Measurements from ENCODE around the gene PTBP1. TPM values are rescaled to one million over a fixed set of nuclear protein-coding genes. Genes with fewer than 3 reads are reported as not detected.
A peak's percentile ranks its signal among the peaks of the same experiment; 100 is the strongest.

The PTBP1 gene
- total and polyA plus RNA-seq, 2 of the 13 experiments (the other 11 are each of a cell fraction or from before 2014, with no cell fraction given): 195 to 288 TPM

DNA sequence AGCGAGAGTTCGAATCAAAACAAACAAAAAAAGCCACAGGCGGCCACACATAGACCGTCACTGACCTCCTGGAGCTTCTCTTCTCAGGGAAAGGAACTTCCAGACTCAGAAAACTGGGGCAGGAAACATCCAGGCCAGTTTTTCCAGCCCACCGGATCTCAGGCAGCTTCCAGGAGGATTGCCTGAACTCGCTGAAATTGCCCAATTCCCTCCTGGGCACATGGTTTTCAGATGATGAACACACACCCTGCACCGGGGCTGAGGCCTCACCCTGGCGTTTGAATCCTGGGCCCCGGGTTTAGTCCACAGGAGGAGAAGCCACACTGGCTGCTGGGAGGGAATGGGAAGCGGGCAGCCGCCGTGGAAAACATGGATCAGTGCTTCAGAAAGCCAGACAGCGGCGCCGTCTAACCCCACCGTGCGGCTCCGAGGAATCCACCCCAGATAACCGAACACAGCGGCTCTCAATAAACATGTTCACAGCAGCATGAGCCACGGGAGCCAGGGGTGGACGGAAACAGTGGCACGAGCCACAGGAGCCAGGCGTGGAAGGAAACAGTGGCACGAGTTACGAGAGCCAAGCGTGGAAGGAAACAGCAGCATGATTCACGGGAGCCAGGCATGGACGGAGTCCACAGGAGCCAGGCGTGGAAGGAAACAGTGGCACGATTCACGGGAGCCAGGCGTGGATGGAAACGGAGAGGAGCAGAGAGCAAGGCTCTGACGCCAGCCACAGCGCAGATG is 18.2 kb upstream of the PTBP1 start (continued):
- TF ChIP-seq, protein P1, sequence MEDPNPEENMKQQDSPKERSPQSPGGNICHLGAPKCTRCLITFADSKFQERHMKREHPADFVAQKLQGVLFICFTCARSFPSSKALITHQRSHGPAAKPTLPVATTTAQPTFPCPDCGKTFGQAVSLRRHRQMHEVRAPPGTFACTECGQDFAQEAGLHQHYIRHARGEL (CRISPR knock-in tag; IDR thresholded peaks at IDR 0.05): no peak
- TF ChIP-seq ZNF260 (CRISPR knock-in tag; IDR thresholded peaks at IDR 0.05; ENCODE audit: borderline replicate concordance, low read depth) (no peak), ZSCAN25 (CRISPR knock-in tag; IDR thresholded peaks at IDR 0.05) (peak; percentile 60; the same call in 1 of the 2 replicates), KDM5A (IDR thresholded peaks at IDR 0.05; ENCODE audit: borderline replicate concordance, low read length) (no peak), SATB2 (CRISPR knock-in tag; IDR thresholded peaks at IDR 0.05) (peak; percentile 90), MXD4 (CRISPR knock-in tag; IDR thresholded peaks at IDR 0.05) (peak; percentile 90; the same call in 1 of the 2 replicates), TAF1 (CRISPR knock-in tag; IDR thresholded peaks at IDR 0.05) (peak; percentile 51; the same call in 1 of the 2 replicates), ZBTB8A (CRISPR knock-in tag; IDR thresholded peaks at IDR 0.05; ENCODE audit: borderline replicate concordance, low read depth) (no peak), NBN (conservative IDR thresholded peaks at IDR 0.05) (no peak), CHD2 (IDR thresholded peaks at IDR 0.05; ENCODE audit: low read depth, low read length) (no peak), HNF4G (IDR thresholded peaks at IDR 0.05; ENCODE audit: borderline replicate concordance, low read depth, low read length) (no peak; the same call in 1 of the 2 replicates), HNF4G (CRISPR knock-in tag; IDR thresholded peaks at IDR 0.05; ENCODE audit: borderline replicate concordance, low read depth) (no peak), ZNF724P (CRISPR knock-in tag; IDR thresholded peaks at IDR 0.05; ENCODE audit: borderline replicate concordance) (no peak), ZNF792 (CRISPR knock-in tag; IDR thresholded peaks at IDR 0.05) (peak; percentile 82; the same call in 1 of the 2 replicates), MAFG (CRISPR knock-in tag; IDR thresholded peaks at IDR 0.05) (no peak)
- TF ChIP-seq, protein P2, sequence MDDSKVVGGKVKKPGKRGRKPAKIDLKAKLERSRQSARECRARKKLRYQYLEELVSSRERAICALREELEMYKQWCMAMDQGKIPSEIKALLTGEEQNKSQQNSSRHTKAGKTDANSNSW (CRISPR knock-in tag; IDR thresholded peaks at IDR 0.05; ENCODE audit: borderline replicate concordance): no peak
- TF ChIP-seq, protein P3, sequence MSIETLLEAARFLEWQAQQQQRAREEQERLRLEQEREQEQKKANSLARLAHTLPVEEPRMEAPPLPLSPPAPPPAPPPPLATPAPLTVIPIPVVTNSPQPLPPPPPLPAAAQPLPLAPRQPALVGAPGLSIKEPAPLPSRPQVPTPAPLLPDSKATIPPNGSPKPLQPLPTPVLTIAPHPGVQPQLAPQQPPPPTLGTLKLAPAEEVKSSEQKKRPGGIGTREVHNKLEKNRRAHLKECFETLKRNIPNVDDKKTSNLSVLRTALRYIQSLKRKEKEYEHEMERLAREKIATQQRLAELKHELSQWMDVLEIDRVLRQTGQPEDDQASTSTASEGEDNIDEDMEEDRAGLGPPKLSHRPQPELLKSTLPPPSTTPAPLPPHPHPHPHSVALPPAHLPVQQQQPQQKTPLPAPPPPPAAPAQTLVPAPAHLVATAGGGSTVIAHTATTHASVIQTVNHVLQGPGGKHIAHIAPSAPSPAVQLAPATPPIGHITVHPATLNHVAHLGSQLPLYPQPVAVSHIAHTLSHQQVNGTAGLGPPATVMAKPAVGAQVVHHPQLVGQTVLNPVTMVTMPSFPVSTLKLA (IDR thresholded peaks at IDR 0.05): 0 out of 2 replicates have a peak, but pooled peaks have one; percentile 49
- TF ChIP-seq, protein P4, sequence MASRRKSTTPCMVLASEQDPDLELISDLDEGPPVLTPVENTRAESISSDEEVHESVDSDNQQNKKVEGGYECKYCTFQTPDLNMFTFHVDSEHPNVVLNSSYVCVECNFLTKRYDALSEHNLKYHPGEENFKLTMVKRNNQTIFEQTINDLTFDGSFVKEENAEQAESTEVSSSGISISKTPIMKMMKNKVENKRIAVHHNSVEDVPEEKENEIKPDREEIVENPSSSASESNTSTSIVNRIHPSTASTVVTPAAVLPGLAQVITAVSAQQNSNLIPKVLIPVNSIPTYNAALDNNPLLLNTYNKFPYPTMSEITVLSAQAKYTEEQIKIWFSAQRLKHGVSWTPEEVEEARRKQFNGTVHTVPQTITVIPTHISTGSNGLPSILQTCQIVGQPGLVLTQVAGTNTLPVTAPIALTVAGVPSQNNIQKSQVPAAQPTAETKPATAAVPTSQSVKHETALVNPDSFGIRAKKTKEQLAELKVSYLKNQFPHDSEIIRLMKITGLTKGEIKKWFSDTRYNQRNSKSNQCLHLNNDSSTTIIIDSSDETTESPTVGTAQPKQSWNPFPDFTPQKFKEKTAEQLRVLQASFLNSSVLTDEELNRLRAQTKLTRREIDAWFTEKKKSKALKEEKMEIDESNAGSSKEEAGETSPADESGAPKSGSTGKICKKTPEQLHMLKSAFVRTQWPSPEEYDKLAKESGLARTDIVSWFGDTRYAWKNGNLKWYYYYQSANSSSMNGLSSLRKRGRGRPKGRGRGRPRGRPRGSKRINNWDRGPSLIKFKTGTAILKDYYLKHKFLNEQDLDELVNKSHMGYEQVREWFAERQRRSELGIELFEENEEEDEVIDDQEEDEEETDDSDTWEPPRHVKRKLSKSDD (CRISPR knock-in tag; IDR thresholded peaks at IDR 0.05; ENCODE audit: low read depth): no peak
- TF ChIP-seq, protein P5, sequence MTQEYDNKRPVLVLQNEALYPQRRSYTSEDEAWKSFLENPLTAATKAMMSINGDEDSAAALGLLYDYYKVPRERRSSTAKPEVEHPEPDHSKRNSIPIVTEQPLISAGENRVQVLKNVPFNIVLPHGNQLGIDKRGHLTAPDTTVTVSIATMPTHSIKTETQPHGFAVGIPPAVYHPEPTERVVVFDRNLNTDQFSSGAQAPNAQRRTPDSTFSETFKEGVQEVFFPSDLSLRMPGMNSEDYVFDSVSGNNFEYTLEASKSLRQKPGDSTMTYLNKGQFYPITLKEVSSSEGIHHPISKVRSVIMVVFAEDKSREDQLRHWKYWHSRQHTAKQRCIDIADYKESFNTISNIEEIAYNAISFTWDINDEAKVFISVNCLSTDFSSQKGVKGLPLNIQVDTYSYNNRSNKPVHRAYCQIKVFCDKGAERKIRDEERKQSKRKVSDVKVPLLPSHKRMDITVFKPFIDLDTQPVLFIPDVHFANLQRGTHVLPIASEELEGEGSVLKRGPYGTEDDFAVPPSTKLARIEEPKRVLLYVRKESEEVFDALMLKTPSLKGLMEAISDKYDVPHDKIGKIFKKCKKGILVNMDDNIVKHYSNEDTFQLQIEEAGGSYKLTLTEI (CRISPR knock-in tag; conservative IDR thresholded peaks at IDR 0.05): no peak
- TF ChIP-seq, protein P6, sequence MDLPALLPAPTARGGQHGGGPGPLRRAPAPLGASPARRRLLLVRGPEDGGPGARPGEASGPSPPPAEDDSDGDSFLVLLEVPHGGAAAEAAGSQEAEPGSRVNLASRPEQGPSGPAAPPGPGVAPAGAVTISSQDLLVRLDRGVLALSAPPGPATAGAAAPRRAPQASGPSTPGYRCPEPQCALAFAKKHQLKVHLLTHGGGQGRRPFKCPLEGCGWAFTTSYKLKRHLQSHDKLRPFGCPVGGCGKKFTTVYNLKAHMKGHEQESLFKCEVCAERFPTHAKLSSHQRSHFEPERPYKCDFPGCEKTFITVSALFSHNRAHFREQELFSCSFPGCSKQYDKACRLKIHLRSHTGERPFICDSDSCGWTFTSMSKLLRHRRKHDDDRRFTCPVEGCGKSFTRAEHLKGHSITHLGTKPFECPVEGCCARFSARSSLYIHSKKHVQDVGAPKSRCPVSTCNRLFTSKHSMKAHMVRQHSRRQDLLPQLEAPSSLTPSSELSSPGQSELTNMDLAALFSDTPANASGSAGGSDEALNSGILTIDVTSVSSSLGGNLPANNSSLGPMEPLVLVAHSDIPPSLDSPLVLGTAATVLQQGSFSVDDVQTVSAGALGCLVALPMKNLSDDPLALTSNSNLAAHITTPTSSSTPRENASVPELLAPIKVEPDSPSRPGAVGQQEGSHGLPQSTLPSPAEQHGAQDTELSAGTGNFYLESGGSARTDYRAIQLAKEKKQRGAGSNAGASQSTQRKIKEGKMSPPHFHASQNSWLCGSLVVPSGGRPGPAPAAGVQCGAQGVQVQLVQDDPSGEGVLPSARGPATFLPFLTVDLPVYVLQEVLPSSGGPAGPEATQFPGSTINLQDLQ (CRISPR knock-in tag; IDR thresholded peaks at IDR 0.05): no peak
